HG02798 (cell line): Measurements from ENCODE around the gene GLI2.

ENCODE experiments used
- ATAC-seq: cut with Tn5 transposase; IDR thresholded peaks from one replicate; pipeline ENCODE4 v1.9.1; 2021; ENCODE audit warnings: mild to moderate bottlenecking; ENCODE audit not compliant: unreplicated experiment, poor library complexity

Gene GLI2

GRCh38 chr2:120783371-120783791 lies 47.7 kb downstream of the GLI2 start:
- no peak for ATAC-seq

- ATAC-seq, result no peak
These were observed 48.3 kb downstream of the GLI2 start for GRCh38 chr2:120783969-120784372.
